IMR-90 (cell line): ENCODE data around the gene ITIH4. TPM values are rescaled to one million over a fixed set of nuclear protein-coding genes. Genes with fewer than 3 reads are reported as not detected.

Source experiments
- ATAC-seq: fragments of 200-7000 bp; cut with Tn5 transposase; 2 replicates; pipeline ENCODE4 v1.9.1; 2020; ENCODE audit warnings: low read depth, mild to moderate bottlenecking, moderate library complexity
- BruUV-seq: library from RNA; stranded (reverse); fragments of 400-500 nt; replicated peaks from 2 replicates; lab custom pipeline; 2021; lab: Mats Ljungman, UMichigan
- CTCF ChIA-PET: fragments of 300-600 bp; formaldehyde crosslinking; extraction: SDS; loops from one replicate; lab custom pipeline; 2021; ENCODE audit warnings: antibody characterized with exemption; lab: Yijun Ruan, JAX
- POLR2A ChIA-PET: fragments of 300-600 bp; sonication (Branson Sonifier 250); formaldehyde crosslinking; loops from one replicate; lab custom pipeline; 2022; ENCODE audit warnings: antibody characterized with exemption; ENCODE audit not compliant: unreplicated experiment; lab: Charles Lee
- DNase-seq: peaks from one replicate; pipeline ENCODE4 v3.0.0; 2013
- H2AFZ ChIP-seq: replicated peaks from 2 replicates; pipeline ENCODE3; 2013; ENCODE audit warnings: low read length, mild to moderate bottlenecking; ENCODE audit not compliant: poor library complexity
- H2AK5ac ChIP-seq: 2 replicates; pipeline ENCODE4 v1.6.1; 2013; ENCODE audit warnings: low read depth, low read length, inconsistent platforms
- H2AK9ac ChIP-seq: replicated peaks from 2 replicates; pipeline ENCODE3; 2013; ENCODE audit warnings: mild to moderate bottlenecking, low read depth, low read length, moderate library complexity; ENCODE audit not compliant: poor library complexity
- H2BK120ac ChIP-seq: 2 replicates; pipeline ENCODE4 v1.6.1; 2013; ENCODE audit warnings: low read depth, low read length, inconsistent platforms
- H2BK15ac ChIP-seq: 3 replicates; pipeline ENCODE4 v1.6.1; 2013; ENCODE audit warnings: low read depth, low read length, inconsistent platforms
- H2BK20ac ChIP-seq: 2 replicates; pipeline ENCODE4 v1.6.1; 2013; ENCODE audit warnings: low read depth, mild to moderate bottlenecking, inconsistent platforms, low read length, moderate library complexity
- H2BK5ac ChIP-seq: 2 replicates; pipeline ENCODE4 v1.6.1; 2013; ENCODE audit warnings: mild to moderate bottlenecking, low read depth, low read length, inconsistent platforms; ENCODE audit not compliant: poor library complexity, severe bottlenecking
- H3K14ac ChIP-seq: replicated peaks from 2 replicates; pipeline ENCODE4 v1.6.1; 2013; ENCODE audit warnings: low read depth, low read length, inconsistent platforms
- H3K18ac ChIP-seq: 2 replicates; pipeline ENCODE4 v1.6.1; 2013; ENCODE audit warnings: low read depth, low read length, control low read depth
- H3K23ac ChIP-seq: 2 replicates; pipeline ENCODE4 v1.6.1; 2013; ENCODE audit warnings: low read depth, low read length, inconsistent platforms
- H3K27ac ChIP-seq: 2 replicates; pipeline ENCODE4 v1.5.1; 2013; ENCODE audit warnings: mild to moderate bottlenecking, control low read depth, low read length; ENCODE audit not compliant: insufficient read depth
- H3K27me3 ChIP-seq: 2 replicates; pipeline ENCODE4 v1.6.1; 2013; ENCODE audit warnings: low read length; ENCODE audit not compliant: control insufficient read depth, insufficient read depth
- H3K36me3 ChIP-seq: 2 replicates; pipeline ENCODE4 v1.6.1; 2013; ENCODE audit warnings: low read length, mixed read lengths; ENCODE audit not compliant: control insufficient read depth, insufficient read depth
- H3K4ac ChIP-seq: 2 replicates; pipeline ENCODE4 v1.6.1; 2013; ENCODE audit warnings: low read depth, low read length, inconsistent platforms
- H3K4me1 ChIP-seq: 2 replicates; pipeline ENCODE4 v1.6.1; 2013; ENCODE audit warnings: low read length, mixed read lengths; ENCODE audit not compliant: control insufficient read depth, insufficient read depth
- H3K4me2 ChIP-seq: 2 replicates; pipeline ENCODE4 v1.6.1; 2013; ENCODE audit warnings: low read depth, mild to moderate bottlenecking, control low read depth, low read length, moderate library complexity
- H3K4me3 ChIP-seq: 2 replicates; pipeline ENCODE4 v1.5.1; 2013; ENCODE audit warnings: low read depth, mild to moderate bottlenecking, control low read depth, low read length, moderate library complexity; ENCODE audit not compliant: insufficient read depth
- H3K56ac ChIP-seq: 2 replicates; pipeline ENCODE4 v1.6.1; 2013; ENCODE audit warnings: low read length, inconsistent platforms; ENCODE audit not compliant: insufficient read depth; ENCODE audit errors: extremely low read depth
- H3K79me1 ChIP-seq, 2 experiments: 2 replicates each; pipeline ENCODE4 v1.6.1; 2013; ENCODE audit warnings: low read length in 2 of 2, inconsistent platforms in 1 of 2, low read depth in 1 of 2
- H3K9ac ChIP-seq: 2 replicates; pipeline ENCODE4 v1.6.1; 2013; ENCODE audit warnings: low read depth, low read length, control low read depth
- H3K9me1 ChIP-seq: 2 replicates; pipeline ENCODE4 v1.6.1; 2013; ENCODE audit warnings: low read length, inconsistent platforms; ENCODE audit not compliant: insufficient read depth
- H3K9me3 ChIP-seq: 2 replicates; pipeline ENCODE4 v1.6.1; 2013; ENCODE audit warnings: low read length; ENCODE audit not compliant: control insufficient read depth, insufficient read depth
- H4K20me1 ChIP-seq: 2 replicates; pipeline ENCODE4 v1.6.1; 2013; ENCODE audit warnings: low read length, inconsistent platforms; ENCODE audit not compliant: insufficient read depth
- H4K5ac ChIP-seq: 2 replicates; pipeline ENCODE4 v1.6.1; 2013; ENCODE audit warnings: mild to moderate bottlenecking, low read depth, low read length, control low read depth
- H4K8ac ChIP-seq, 2 experiments: 2 replicates each; pipeline ENCODE4 v1.6.1; 2013; ENCODE audit warnings: low read depth in 2 of 2, low read length in 2 of 2, control low read depth in 1 of 2, inconsistent platforms in 1 of 2
- H4K91ac ChIP-seq: 2 replicates; pipeline ENCODE4 v1.6.1; 2013; ENCODE audit warnings: low read depth, low read length, inconsistent platforms; ENCODE audit not compliant: insufficient read depth
- BHLHE40 ChIP-seq: fragments of 150-350 bp; IDR thresholded peaks from 2 replicates; pipeline ENCODE4 v1.6.1; 2016; ENCODE audit warnings: mild to moderate bottlenecking, low read depth, low read length
- CEBPB ChIP-seq: IDR thresholded peaks from 2 replicates; pipeline ENCODE4 v1.6.1; 2012; ENCODE audit warnings: low read depth, low read length, improper control_type of control experiment
- CHD1 ChIP-seq: IDR thresholded peaks from 2 replicates; pipeline ENCODE4 v1.6.1; 2012; ENCODE audit warnings: low read depth, low read length, improper control_type of control experiment
- ELK1 ChIP-seq: fragments of 150-350 bp; IDR thresholded peaks from 2 replicates; pipeline ENCODE4 v1.6.1; 2016; ENCODE audit warnings: low read depth, mild to moderate bottlenecking, low read length, moderate library complexity, borderline replicate concordance
- MAFK ChIP-seq: IDR thresholded peaks from 2 replicates; pipeline ENCODE4 v1.6.1; 2012; ENCODE audit warnings: low read depth, low read length, improper control_type of control experiment
- MAZ ChIP-seq: IDR thresholded peaks from 2 replicates; pipeline ENCODE4 v1.6.1; 2012; ENCODE audit warnings: low read depth, mild to moderate bottlenecking, low read length, improper control_type of control experiment, moderate library complexity, borderline replicate concordance
- MXI1 ChIP-seq: IDR thresholded peaks from 2 replicates; pipeline ENCODE4 v1.6.1; 2012; ENCODE audit warnings: low read depth, mild to moderate bottlenecking, low read length, moderate library complexity, borderline replicate concordance
- NFE2L2 ChIP-seq: fragments of 150-350 bp; IDR thresholded peaks from 2 replicates; pipeline ENCODE4 v1.6.1; 2016; ENCODE audit warnings: low read depth, mild to moderate bottlenecking, low read length
- RAD21 ChIP-seq: IDR thresholded peaks from 2 replicates; pipeline ENCODE4 v1.6.1; 2012; ENCODE audit warnings: low read length, improper control_type of control experiment
- RCOR1 ChIP-seq: IDR thresholded peaks from 2 replicates; pipeline ENCODE4 v1.6.1; 2012; ENCODE audit warnings: mild to moderate bottlenecking, low read length, improper control_type of control experiment; ENCODE audit not compliant: insufficient replicate concordance
- RFX5 ChIP-seq: IDR thresholded peaks from 2 replicates; pipeline ENCODE4 v1.8.0; 2012; ENCODE audit warnings: low read depth, mild to moderate bottlenecking, low read length, moderate library complexity
- SMC3 ChIP-seq: fragments of 150-350 bp; IDR thresholded peaks from 2 replicates; pipeline ENCODE4 v1.6.1; 2016; ENCODE audit warnings: low read depth, mild to moderate bottlenecking, antibody characterized with exemption, low read length, moderate library complexity
- WGBS, 2 experiments: methylation state at CpG; one replicate each; pipeline versions ENCODE4 v1.1.5 to v1.1.7; 2013; ENCODE audit warnings: missing lambda C conversion rate in 2 of 2; ENCODE audit not compliant: insufficient read length in 1 of 2; ENCODE audit errors: extremely low coverage in 2 of 2; 5-methylcytosine and 5-hydroxymethylcytosine counted together
- dilution Hi-C: fragments of 300-500 bp; cut with HindIII; formaldehyde crosslinking; loops from one replicate; pipeline ENCODE4 v1.14.3; 2018; ENCODE audit warnings: low sequenced_read_pairs; ENCODE audit not compliant: unreplicated experiment
- in situ Hi-C: fragments of 300-500 bp; cut with MboI; formaldehyde crosslinking; loops from 3 replicates; pipeline ENCODE4 v1.14.3; 2019; ENCODE audit warnings: low sequenced_read_pairs, inconsistent platforms, mixed read lengths
- intact Hi-C: fragments of 100-400 bp; cut with micrococcal nuclease; formaldehyde crosslinking; loops from 2 replicates; pipeline ENCODE4 v1.10.0; 2022
- polyA plus RNA-seq, 3 experiments: library from polyadenylated mRNA; depleted of rRNA; stranded (reverse); fragments of >200 nt; gene quantifications; 2 replicates each; pipeline ENCODE4 v1.2.3, GENCODE V29; 2012; ENCODE audit warnings: low replicate concordance in 1 of 3
- total RNA-seq: library from RNA; depleted of rRNA; stranded (reverse); fragments of >200 nt; gene quantifications from 2 replicates; pipeline ENCODE4 v1.2.3, GENCODE V29; 2012

Gene ITIH4
- total and polyA plus RNA-seq, 2 of the 4 experiments (the other 2 are of a cell fraction): 0.26 to 0.36 TPM

DNA sequence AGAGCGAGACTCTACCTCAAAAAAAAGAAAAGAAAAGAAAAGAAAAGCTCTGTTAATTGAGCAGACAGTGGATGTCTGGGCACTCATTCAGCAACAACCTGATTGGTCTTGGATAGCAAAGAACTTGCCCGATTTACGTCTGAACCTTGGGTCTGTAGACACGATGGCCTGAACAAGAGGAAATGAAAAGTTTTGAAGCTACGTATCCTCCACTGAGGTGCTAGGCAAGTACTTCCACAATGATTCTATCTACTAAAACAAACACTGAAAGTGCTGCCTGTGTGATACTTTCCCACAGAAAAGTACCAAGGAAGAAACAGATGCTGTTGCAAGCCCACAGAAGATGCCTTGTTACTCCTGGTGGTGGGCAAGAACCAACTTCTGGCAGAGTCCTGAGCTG is 26.2 kb upstream of the ITIH4 start:
- Histone ChIP-seq H3K4me1 (peaks cover 2% of the 10 kb centered on the region; the same call in 1 of the 2 replicates), H3K9me3 (no peaks in the 10 kb centered on the region), H2AK9ac (no peak overlapping the region), H2BK120ac (no peak overlapping the region), H3K4me3 (no peak overlapping the region), H3K9me1 (peaks cover 12% of the 10 kb centered on the region; the same call in 1 of the 2 replicates), H2BK20ac (no peak overlapping the region), H4K20me1 (peaks cover 7% of the 10 kb centered on the region; the same call in 1 of the 2 replicates), H4K91ac (no peak overlapping the region), H3K18ac (no peak overlapping the region), H2BK15ac (no peak overlapping the region), H3K27ac (no peak overlapping the region), H2AFZ (no peak overlapping the region), H2BK5ac (no peak overlapping the region), H3K56ac (no peak overlapping the region), H4K8ac (no peak overlapping the region), H3K23ac (no peak overlapping the region), H3K9ac (no peak overlapping the region), H3K14ac (no peak overlapping the region), H3K79me1 (peaks cover 0 to 3% of the 10 kb centered on the region in 2 experiments; a peak in 1 of 4 replicates), H3K4ac (no peak overlapping the region), H3K4me2 (no peak overlapping the region), H3K27me3 (no peaks in the 10 kb centered on the region), H4K5ac (no peak overlapping the region), H3K36me3 (peaks cover 6% of the 10 kb centered on the region), H2AK5ac (no peak overlapping the region)
- in situ Hi-C loops (no loop called here), intact Hi-C loops (no loop called here), dilution Hi-C loops (no loop called here)
- no TSS peak for BruUV-seq
- no peak for TF ChIP-seq RAD21
- no peak for TF ChIP-seq NFE2L2
- no peak for TF ChIP-seq BHLHE40
- TF ChIP-seq RFX5: no peak
- TF ChIP-seq CEBPB: no peak
- TF ChIP-seq SMC3: no peak
- TF ChIP-seq RCOR1: no peak
- no peak for TF ChIP-seq MXI1
- TF ChIP-seq MAFK: no peak
- no peak for TF ChIP-seq CHD1
- TF ChIP-seq MAZ: no peak
- no peak for TF ChIP-seq ELK1
- CTCF ChIA-PET: interaction anchor here (0.8 kb wide), 1 partner anchor 17 kb away, joined by 3 read pairs; no protein-coding TSS in a partner anchor
- no CpG with 5 or more reads among the region's 5 CpGs for WGBS, 2 experiments
- POLR2A ChIA-PET: no interaction called here
- ATAC-seq (no peak), DNase-seq (no peak)
